HEK293 (cell line): ENCODE results near the gene ITPR2.
A peak's percentile ranks its signal among the peaks of the same experiment; 100 is the strongest.

Experiments used
- CTCF ChIA-PET: fragments of 350-600 bp; formaldehyde crosslinking; extraction: SDS; loops from one replicate; lab custom pipeline; 2021; ENCODE audit warnings: antibody characterized with exemption; lab: Yijun Ruan, JAX
- POLR2A ChIA-PET: fragments of 300-600 bp; formaldehyde crosslinking; extraction: SDS; loops from one replicate; lab custom pipeline; 2020; ENCODE audit warnings: antibody characterized with exemption, inconsistent platforms; lab: Yijun Ruan, JAX
- H3K27ac ChIP-seq: fragments of 200-500 bp; sonication (Bioruptor generic); 2 replicates; pipeline ENCODE4 v1.5.1; 2014; ENCODE audit warnings: low read depth, low read length, control low read depth, inconsistent platforms; ENCODE audit errors: extremely low read depth
- H3K36me3 ChIP-seq, 2 experiments: fragments of 200-500 bp in 1 of 2; sonication (Bioruptor generic) in 1 of 2; 1 replicate in 1 of 2; 2 replicates in 1 of 2; pipeline ENCODE4 v1.5.1; 2014 to 2017; ENCODE audit warnings: inconsistent platforms in 2 of 2, low read length in 2 of 2; ENCODE audit not compliant: control insufficient read depth in 2 of 2, insufficient read depth in 1 of 2
- H3K4me1 ChIP-seq: fragments of 200-500 bp; sonication (Bioruptor generic); 2 replicates; pipeline ENCODE4 v1.5.1; 2014; ENCODE audit warnings: mild to moderate bottlenecking, low read length, inconsistent platforms; ENCODE audit not compliant: control insufficient read depth, insufficient read depth
- H3K4me3 ChIP-seq: 2 replicates; pipeline ENCODE4 v1.5.1; 2011; ENCODE audit warnings: low read depth, mild to moderate bottlenecking, control low read depth, low read length, moderate library complexity
- H3K9me3 ChIP-seq: fragments of 200-500 bp; sonication (Bioruptor generic); 2 replicates; pipeline ENCODE4 v1.5.1; 2014; ENCODE audit warnings: low read depth, low read length, inconsistent platforms; ENCODE audit not compliant: control insufficient read depth, insufficient read depth
- FEZF1 ChIP-seq: fragments of 450-650 bp; formaldehyde crosslinking; IDR thresholded peaks from 2 replicates; pipeline ENCODE4 v1.5.1; 2016; ENCODE audit warnings: missing biosample characterization, missing genetic modification characterization
- GLI4 ChIP-seq: fragments of 450-650 bp; formaldehyde crosslinking; IDR thresholded peaks from 2 replicates; pipeline ENCODE4 v1.5.1; 2016; ENCODE audit warnings: missing biosample characterization, missing genetic modification characterization
- IKZF3 ChIP-seq: fragments of 450-650 bp; IDR thresholded peaks from 2 replicates; pipeline ENCODE4 v1.5.0; 2018; ENCODE audit warnings: missing biosample characterization, mild to moderate bottlenecking, missing genetic modification characterization, moderate library complexity
- KLF8 ChIP-seq: fragments of 450-650 bp; formaldehyde crosslinking; IDR thresholded peaks from 2 replicates; pipeline ENCODE4 v1.5.1; 2016; ENCODE audit warnings: missing biosample characterization, missing genetic modification characterization
- SCRT2 ChIP-seq: fragments of 450-650 bp; formaldehyde crosslinking; IDR thresholded peaks from 2 replicates; pipeline ENCODE4 v1.5.1; 2016; ENCODE audit warnings: missing biosample characterization, missing genetic modification characterization
- SP2 ChIP-seq: fragments of 450-650 bp; formaldehyde crosslinking; IDR thresholded peaks from 2 replicates; pipeline ENCODE4 v1.5.1; 2016; ENCODE audit warnings: missing biosample characterization, missing genetic modification characterization
- SP7 ChIP-seq: fragments of 450-650 bp; formaldehyde crosslinking; IDR thresholded peaks from 2 replicates; pipeline ENCODE4 v1.5.1; 2016; ENCODE audit warnings: missing biosample characterization, missing genetic modification characterization
- ZBTB21 ChIP-seq: fragments of 450-650 bp; formaldehyde crosslinking; IDR thresholded peaks from 2 replicates; pipeline ENCODE4 v1.5.1; 2017; ENCODE audit warnings: missing biosample characterization, missing genetic modification characterization
- ZBTB8A ChIP-seq: fragments of 450-650 bp; formaldehyde crosslinking; IDR thresholded peaks from 2 replicates; pipeline ENCODE4 v1.5.1; 2016; ENCODE audit warnings: missing biosample characterization, missing genetic modification characterization
- ZFP37 ChIP-seq: fragments of 450-650 bp; formaldehyde crosslinking; IDR thresholded peaks from 2 replicates; pipeline ENCODE4 v1.5.1; 2016; ENCODE audit warnings: missing biosample characterization, missing genetic modification characterization
- ZNF121 ChIP-seq: fragments of 450-650 bp; formaldehyde crosslinking; IDR thresholded peaks from 2 replicates; pipeline ENCODE4 v1.5.1; 2016; ENCODE audit warnings: missing biosample characterization, missing genetic modification characterization
- ZNF155 ChIP-seq: fragments of 450-650 bp; formaldehyde crosslinking; IDR thresholded peaks from 2 replicates; pipeline ENCODE4 v1.5.1; 2016; ENCODE audit warnings: missing biosample characterization, missing genetic modification characterization
- ZNF184 ChIP-seq: fragments of 450-650 bp; IDR thresholded peaks from 2 replicates; pipeline ENCODE4 v1.5.1; 2018; ENCODE audit warnings: missing biosample characterization, mild to moderate bottlenecking, missing genetic modification characterization
- ZNF2 ChIP-seq: fragments of 450-650 bp; formaldehyde crosslinking; IDR thresholded peaks from 2 replicates; pipeline ENCODE4 v1.5.1; 2016; ENCODE audit warnings: missing biosample characterization, missing genetic modification characterization
- ZNF211 ChIP-seq: fragments of 450-650 bp; formaldehyde crosslinking; IDR thresholded peaks from 2 replicates; pipeline ENCODE4 v1.5.1; 2016; ENCODE audit warnings: low read depth, missing biosample characterization, missing genetic modification characterization
- ZNF221 ChIP-seq: fragments of 450-650 bp; formaldehyde crosslinking; IDR thresholded peaks from 2 replicates; pipeline ENCODE4 v1.5.1; 2017; ENCODE audit warnings: missing biosample characterization, missing genetic modification characterization, borderline replicate concordance
- ZNF302 ChIP-seq: fragments of 450-650 bp; formaldehyde crosslinking; IDR thresholded peaks from 2 replicates; pipeline ENCODE4 v1.5.1; 2016; ENCODE audit warnings: missing biosample characterization, missing genetic modification characterization, low read depth
- ZNF501 ChIP-seq: fragments of 450-650 bp; formaldehyde crosslinking; IDR thresholded peaks from 2 replicates; pipeline ENCODE4 v1.5.1; 2016; ENCODE audit warnings: missing biosample characterization, missing genetic modification characterization
- ZNF529 ChIP-seq: fragments of 450-650 bp; formaldehyde crosslinking; IDR thresholded peaks from 2 replicates; pipeline ENCODE4 v1.5.1; 2017; ENCODE audit warnings: missing genetic modification characterization, missing biosample characterization; ENCODE audit not compliant: insufficient replicate concordance
- ZNF596 ChIP-seq: fragments of 450-650 bp; IDR thresholded peaks from 2 replicates; pipeline ENCODE4 v1.5.0; 2018; ENCODE audit warnings: missing biosample characterization, mild to moderate bottlenecking, missing genetic modification characterization, moderate library complexity
- ZNF626 ChIP-seq: fragments of 450-650 bp; sonication (Bioruptor Pico); formaldehyde crosslinking; IDR thresholded peaks from 2 replicates; pipeline ENCODE4 v1.5.1; 2018; ENCODE audit warnings: missing biosample characterization, missing genetic modification characterization, inconsistent platforms
- ZNF707 ChIP-seq: fragments of 450-650 bp; formaldehyde crosslinking; IDR thresholded peaks from 2 replicates; pipeline ENCODE4 v1.5.1; 2016; ENCODE audit warnings: missing biosample characterization, missing genetic modification characterization
- ZXDB ChIP-seq: fragments of 450-650 bp; formaldehyde crosslinking; IDR thresholded peaks from 2 replicates; pipeline ENCODE4 v1.5.1; 2016; ENCODE audit warnings: missing biosample characterization, missing genetic modification characterization
- TF ChIP-seq, protein P1 (sequence below): fragments of 450-650 bp; formaldehyde crosslinking; IDR thresholded peaks from 2 replicates; pipeline ENCODE4 v1.5.1; 2017; ENCODE audit warnings: missing biosample characterization, missing genetic modification characterization
- TF ChIP-seq, protein P2 (sequence below): fragments of 450-650 bp; formaldehyde crosslinking; IDR thresholded peaks from 2 replicates; pipeline ENCODE4 v1.5.1; 2016; ENCODE audit warnings: missing biosample characterization, missing genetic modification characterization, low read depth
- TF ChIP-seq, protein P3 (sequence below): fragments of 450-650 bp; formaldehyde crosslinking; IDR thresholded peaks from 2 replicates; pipeline ENCODE4 v1.5.1; 2016; ENCODE audit warnings: missing biosample characterization, missing genetic modification characterization
- TF ChIP-seq, protein P4 (sequence below): sonication (generic); formaldehyde crosslinking; IDR thresholded peaks from 2 replicates; pipeline ENCODE4 v1.8.1; 2022; ENCODE audit warnings: mild to moderate bottlenecking, moderate library complexity, missing genetic modification reagents

ITPR2 gene

DNA sequence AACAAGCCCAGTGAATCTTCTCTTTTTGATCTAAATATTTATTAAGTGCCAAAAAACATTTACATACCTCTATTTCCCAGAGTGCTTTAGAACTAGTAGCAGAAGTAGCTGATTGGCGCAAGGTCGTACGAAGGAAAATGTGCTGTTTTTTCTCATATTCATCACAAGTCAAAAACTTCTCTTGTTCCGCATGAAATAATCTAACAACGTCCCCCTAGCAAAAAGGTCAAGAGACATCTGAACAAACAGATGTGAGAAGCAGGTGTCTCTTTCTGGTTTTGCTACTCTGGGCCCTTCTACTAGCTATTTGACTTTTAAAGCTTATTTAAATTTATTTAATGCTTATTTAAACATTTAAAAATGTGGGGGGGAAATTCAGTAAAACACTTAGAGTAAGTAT is 117.8 kb downstream of the ITPR2 start:
- ChIA-PET CTCF (interaction anchor here (0.5 to 3.7 kb wide), 2 partner anchors 14 to 301 kb away, joined by 3 to 17 read pairs; no protein-coding TSS in a partner anchor), POLR2A (no interaction called here)
- Histone ChIP-seq H3K36me3 (no peaks in the 10 kb centered on the region), H3K9me3 (no peaks in the 10 kb centered on the region), H3K4me3 (no peak overlapping the region), H3K4me1 (no peaks in the 10 kb centered on the region), H3K27ac (no peak overlapping the region)
- TF ChIP-seq ZNF221 (tag by site-specific recombination) (no peak), FEZF1 (tag by site-specific recombination) (no peak), ZBTB8A (tag by site-specific recombination) (no peak), ZNF501 (no peak), ZNF596 (tag by site-specific recombination) (no peak), IKZF3 (no peak), ZNF211 (tag by site-specific recombination) (no peak), SP2 (tag by site-specific recombination) (no peak)

DNA sequence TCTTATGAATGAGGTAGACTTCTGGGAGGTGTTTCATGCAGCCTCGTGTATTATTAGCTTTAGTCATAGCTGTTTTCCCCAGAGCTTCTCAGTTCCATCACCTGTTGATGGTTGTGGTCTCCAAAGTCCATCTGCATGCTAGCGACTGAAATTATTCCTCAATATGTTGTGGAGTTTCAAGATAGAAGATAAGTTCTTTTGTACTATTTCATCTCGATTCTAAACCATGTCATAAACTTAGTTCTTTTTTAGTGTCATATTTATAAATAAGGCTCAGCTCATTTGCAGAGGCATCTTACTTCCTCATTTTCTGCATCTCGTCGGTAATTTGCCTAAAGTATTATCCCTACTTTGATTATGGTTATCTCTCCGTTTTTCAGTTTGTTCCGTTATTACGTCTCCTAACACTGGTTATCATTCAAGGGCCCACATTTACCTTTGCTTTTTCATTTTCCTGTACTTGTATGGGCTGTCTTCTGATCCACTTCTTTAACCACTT is 119.1 kb downstream of the ITPR2 start:
- peak; percentile 61 for TF ChIP-seq SCRT2 (tag by site-specific recombination)
- TF ChIP-seq, protein P1, sequence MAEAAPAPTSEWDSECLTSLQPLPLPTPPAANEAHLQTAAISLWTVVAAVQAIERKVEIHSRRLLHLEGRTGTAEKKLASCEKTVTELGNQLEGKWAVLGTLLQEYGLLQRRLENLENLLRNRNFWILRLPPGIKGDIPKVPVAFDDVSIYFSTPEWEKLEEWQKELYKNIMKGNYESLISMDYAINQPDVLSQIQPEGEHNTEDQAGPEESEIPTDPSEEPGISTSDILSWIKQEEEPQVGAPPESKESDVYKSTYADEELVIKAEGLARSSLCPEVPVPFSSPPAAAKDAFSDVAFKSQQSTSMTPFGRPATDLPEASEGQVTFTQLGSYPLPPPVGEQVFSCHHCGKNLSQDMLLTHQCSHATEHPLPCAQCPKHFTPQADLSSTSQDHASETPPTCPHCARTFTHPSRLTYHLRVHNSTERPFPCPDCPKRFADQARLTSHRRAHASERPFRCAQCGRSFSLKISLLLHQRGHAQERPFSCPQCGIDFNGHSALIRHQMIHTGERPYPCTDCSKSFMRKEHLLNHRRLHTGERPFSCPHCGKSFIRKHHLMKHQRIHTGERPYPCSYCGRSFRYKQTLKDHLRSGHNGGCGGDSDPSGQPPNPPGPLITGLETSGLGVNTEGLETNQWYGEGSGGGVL (tag by site-specific recombination) = no peak
- Histone ChIP-seq H3K27ac (no peak overlapping the region), H3K9me3 (no peaks in the 10 kb centered on the region), H3K4me1 (no peaks in the 10 kb centered on the region), H3K4me3 (no peak overlapping the region), H3K36me3 (no peaks in the 10 kb centered on the region)
- ChIA-PET POLR2A (no interaction called here), CTCF (interaction anchor here (0.6 kb wide), 1 partner anchor 300 kb away, joined by 4 read pairs; the partner anchor contains the start of gene TM7SF3)

DNA sequence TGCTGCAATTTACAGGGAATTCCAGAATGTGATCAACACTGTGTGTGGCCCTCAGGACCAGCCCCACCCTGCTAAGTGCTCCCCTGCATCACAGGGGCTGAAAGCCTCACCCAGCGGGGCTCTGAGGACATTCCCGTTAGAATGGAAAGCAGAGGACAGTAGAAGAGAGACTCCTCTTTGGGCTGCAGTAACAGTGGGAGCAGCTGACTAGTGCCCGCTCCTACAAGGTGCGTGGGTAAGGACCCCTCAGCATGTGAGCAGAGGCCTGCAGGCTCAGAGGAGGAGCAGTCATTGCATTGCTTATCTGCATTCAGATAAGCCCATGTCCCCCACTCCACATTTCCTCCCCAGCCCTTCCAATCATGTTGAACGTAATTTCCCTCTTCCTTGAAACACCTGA is 120.1 kb downstream of the ITPR2 start:
- Histone ChIP-seq H3K4me3 (no peak overlapping the region), H3K36me3 (no peaks in the 10 kb centered on the region), H3K9me3 (no peaks in the 10 kb centered on the region), H3K27ac (no peak overlapping the region), H3K4me1 (no peaks in the 10 kb centered on the region)
- CTCF ChIA-PET = no interaction called here
- POLR2A ChIA-PET = no interaction called here
- TF ChIP-seq ZNF529 (tag by site-specific recombination) (no peak), ZXDB (tag by site-specific recombination) (no peak), SCRT2 (tag by site-specific recombination) (no peak), GLI4 (tag by site-specific recombination) (no peak), ZNF707 (tag by site-specific recombination) (no peak), ZFP37 (no peak), ZNF2 (no peak), ZNF302 (tag by site-specific recombination) (no peak), KLF8 (tag by site-specific recombination) (no peak), ZNF121 (tag by site-specific recombination) (no peak), SP7 (tag by site-specific recombination) (no peak), ZNF184 (tag by site-specific recombination) (no peak), ZNF626 (no peak), ZBTB21 (tag by site-specific recombination) (no peak), ZNF155 (tag by site-specific recombination) (no peak)
- TF ChIP-seq, protein P2, sequence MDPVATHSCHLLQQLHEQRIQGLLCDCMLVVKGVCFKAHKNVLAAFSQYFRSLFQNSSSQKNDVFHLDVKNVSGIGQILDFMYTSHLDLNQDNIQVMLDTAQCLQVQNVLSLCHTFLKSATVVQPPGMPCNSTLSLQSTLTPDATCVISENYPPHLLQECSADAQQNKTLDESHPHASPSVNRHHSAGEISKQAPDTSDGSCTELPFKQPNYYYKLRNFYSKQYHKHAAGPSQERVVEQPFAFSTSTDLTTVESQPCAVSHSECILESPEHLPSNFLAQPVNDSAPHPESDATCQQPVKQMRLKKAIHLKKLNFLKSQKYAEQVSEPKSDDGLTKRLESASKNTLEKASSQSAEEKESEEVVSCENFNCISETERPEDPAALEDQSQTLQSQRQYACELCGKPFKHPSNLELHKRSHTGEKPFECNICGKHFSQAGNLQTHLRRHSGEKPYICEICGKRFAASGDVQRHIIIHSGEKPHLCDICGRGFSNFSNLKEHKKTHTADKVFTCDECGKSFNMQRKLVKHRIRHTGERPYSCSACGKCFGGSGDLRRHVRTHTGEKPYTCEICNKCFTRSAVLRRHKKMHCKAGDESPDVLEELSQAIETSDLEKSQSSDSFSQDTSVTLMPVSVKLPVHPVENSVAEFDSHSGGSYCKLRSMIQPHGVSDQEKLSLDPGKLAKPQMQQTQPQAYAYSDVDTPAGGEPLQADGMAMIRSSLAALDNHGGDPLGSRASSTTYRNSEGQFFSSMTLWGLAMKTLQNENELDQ = no peak
- TF ChIP-seq, protein P3, sequence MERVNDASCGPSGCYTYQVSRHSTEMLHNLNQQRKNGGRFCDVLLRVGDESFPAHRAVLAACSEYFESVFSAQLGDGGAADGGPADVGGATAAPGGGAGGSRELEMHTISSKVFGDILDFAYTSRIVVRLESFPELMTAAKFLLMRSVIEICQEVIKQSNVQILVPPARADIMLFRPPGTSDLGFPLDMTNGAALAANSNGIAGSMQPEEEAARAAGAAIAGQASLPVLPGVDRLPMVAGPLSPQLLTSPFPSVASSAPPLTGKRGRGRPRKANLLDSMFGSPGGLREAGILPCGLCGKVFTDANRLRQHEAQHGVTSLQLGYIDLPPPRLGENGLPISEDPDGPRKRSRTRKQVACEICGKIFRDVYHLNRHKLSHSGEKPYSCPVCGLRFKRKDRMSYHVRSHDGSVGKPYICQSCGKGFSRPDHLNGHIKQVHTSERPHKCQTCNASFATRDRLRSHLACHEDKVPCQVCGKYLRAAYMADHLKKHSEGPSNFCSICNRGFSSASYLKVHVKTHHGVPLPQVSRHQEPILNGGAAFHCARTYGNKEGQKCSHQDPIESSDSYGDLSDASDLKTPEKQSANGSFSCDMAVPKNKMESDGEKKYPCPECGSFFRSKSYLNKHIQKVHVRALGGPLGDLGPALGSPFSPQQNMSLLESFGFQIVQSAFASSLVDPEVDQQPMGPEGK = no peak
- TF ChIP-seq, protein P4, sequence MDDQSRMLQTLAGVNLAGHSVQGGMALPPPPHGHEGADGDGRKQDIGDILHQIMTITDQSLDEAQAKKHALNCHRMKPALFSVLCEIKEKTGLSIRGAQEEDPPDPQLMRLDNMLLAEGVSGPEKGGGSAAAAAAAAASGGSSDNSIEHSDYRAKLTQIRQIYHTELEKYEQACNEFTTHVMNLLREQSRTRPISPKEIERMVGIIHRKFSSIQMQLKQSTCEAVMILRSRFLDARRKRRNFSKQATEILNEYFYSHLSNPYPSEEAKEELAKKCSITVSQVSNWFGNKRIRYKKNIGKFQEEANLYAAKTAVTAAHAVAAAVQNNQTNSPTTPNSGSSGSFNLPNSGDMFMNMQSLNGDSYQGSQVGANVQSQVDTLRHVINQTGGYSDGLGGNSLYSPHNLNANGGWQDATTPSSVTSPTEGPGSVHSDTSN (CRISPR knock-in tag) = no peak
